ENCODE measurements around the gene PHF13. TPM values are rescaled to one million over a fixed set of nuclear protein-coding genes. Genes with fewer than 3 reads are reported as not detected.

Gene PHF13
- total RNA-seq, 1 experiment from 2014 or later: 55.8 TPM

- Histone ChIP-seq H2BK12ac (ENCODE audit: insufficient read length, low read depth, low read length) (no peak overlapping the region), H2BK120ac (ENCODE audit: low read depth, low read length, poor library complexity, severe bottlenecking) (no peak overlapping the region), H2BK20ac (ENCODE audit: low read depth, low read length, poor library complexity, severe bottlenecking) (no peak overlapping the region), H2BK15ac (ENCODE audit: low read depth, low read length) (no peak overlapping the region), H3K9me3 (ENCODE audit: control insufficient read depth, low read depth, low read length) (no peaks in the 10 kb centered on the region), H3K18ac (ENCODE audit: insufficient read length, low read depth, low read length) (no peak overlapping the region), H3K56ac (ENCODE audit: insufficient read length, low read depth, low read length) (no peak overlapping the region), H4K20me1 (ENCODE audit: control insufficient read depth, insufficient read depth, insufficient read length) (no peaks in the 10 kb centered on the region), H3K79me2 (ENCODE audit: insufficient read depth, low read length) (no peaks in the 10 kb centered on the region), H3K27ac (ENCODE audit: insufficient read length, low read depth, low read length) (no peak overlapping the region), H2BK5ac (ENCODE audit: insufficient read length, low read length) (no peak overlapping the region), H2AK5ac (ENCODE audit: insufficient read length, low read length) (no peak overlapping the region), H3K9ac (ENCODE audit: extremely low read depth, insufficient read length, low read length) (no peak overlapping the region), H3K79me1 (ENCODE audit: insufficient read depth, low read depth, low read length, poor library complexity, severe bottlenecking) (no peaks in the 10 kb centered on the region), H3T11ph (ENCODE audit: low read length) (no peak overlapping the region), H4K91ac (ENCODE audit: insufficient read length, low read depth, low read length) (no peak overlapping the region), H3K4me1 (ENCODE audit: insufficient read depth, low read length) (no peaks in the 10 kb centered on the region), H3K14ac (ENCODE audit: insufficient read depth, low read length) (no peak overlapping the region), H3K4ac (ENCODE audit: low read depth, low read length) (no peak overlapping the region), H4K5ac (ENCODE audit: insufficient read length, low read depth, low read length) (no peak overlapping the region), H3K23me2 (ENCODE audit: insufficient read length, low read depth, low read length, poor library complexity, severe bottlenecking) (no peaks in the 10 kb centered on the region), H3K23ac (ENCODE audit: insufficient read length, low read depth, low read length) (no peak overlapping the region), H3K4me2 (ENCODE audit: insufficient read depth, insufficient read length, low read length) (no peak overlapping the region), H4K8ac (replicated peaks; ENCODE audit: insufficient read length, low read depth, low read length) (no peak overlapping the region), H2AFZ (ENCODE audit: low read length) (no peak overlapping the region), H3K27me3 (ENCODE audit: insufficient read depth, low read length) (no peaks in the 10 kb centered on the region)
- H3K27me3 Mint-ChIP-seq (ENCODE audit: low read depth): no peaks in the 10 kb centered on the region
- H3K4me3 Mint-ChIP-seq: no peak overlapping the region
- no peaks in the 10 kb centered on the region for H3K4me1 Mint-ChIP-seq
- no peaks in the 10 kb centered on the region for H3K9me3 Mint-ChIP-seq
- H3K36me3 Mint-ChIP-seq (ENCODE audit: insufficient read depth in 1 of 3, low read depth in 3 of 3): peaks cover 25 to 68% (median 60%) of the 10 kb centered on the region in 3 experiments; a peak in 6 of 7 replicates
- peak overlapping the region in 1 of 3 experiments; percentile 81; a peak in 1 of 7 replicates for H3K27ac Mint-ChIP-seq
- WGBS (ENCODE audit: extremely low coverage, insufficient read length, low lambda C conversion rate): no CpG with 5 or more reads among the region's 6 CpGs
- DNase-seq: no peak
- no peak for TF ChIP-seq CTCF (conservative IDR thresholded peaks at IDR 0.05)
These were observed 21.9 kb upstream of the PHF13 start for GRCh38 chr1:6591644-6592043.
